ENCODE results near the gene EEFSEC. TPM values are rescaled to one million over a fixed set of nuclear protein-coding genes. Genes with fewer than 3 reads are reported as not detected.

Gene EEFSEC
- total RNA-seq, 3 donors from 2014 or later = 9.7 to 10.9 (median 10.8) TPM

GRCh38 chr3:128270559-128271492, 117.5 kb downstream of the EEFSEC start:
- H3K36me3 ChIP-seq (ENCODE audit: low read depth) = no peaks in the 10 kb centered on the region
- TF ChIP-seq CTCF (IDR thresholded peaks at IDR 0.05) = no peak
- no peaks in the 10 kb centered on the region for H3K4me1 ChIP-seq (ENCODE audit: low read depth)
- DNase-seq (no peak), ATAC-seq (no peak)
- intact Hi-C loops (cut with DNase I, micrococcal nuclease) = no loop called here
- no peak overlapping the region for H3K4me3 ChIP-seq
- H3K9me3 ChIP-seq = no peaks in the 10 kb centered on the region

- H3K36me3 ChIP-seq (ENCODE audit: low read depth) = no peaks in the 10 kb centered on the region
- no peaks in the 10 kb centered on the region for H3K4me1 ChIP-seq (ENCODE audit: low read depth)
- DNase-seq (no peak), ATAC-seq (no peak)
- H3K4me3 ChIP-seq = no peak overlapping the region
- TF ChIP-seq CTCF (IDR thresholded peaks at IDR 0.05) = no peak
- no peaks in the 10 kb centered on the region for H3K9me3 ChIP-seq
- intact Hi-C loops (cut with DNase I, micrococcal nuclease) = no loop called here
Measured at GRCh38 chr3:128271536-128272332, 118.5 kb downstream of the EEFSEC start.

GRCh38 chr3:128273109-128273840, 120.0 kb downstream of the EEFSEC start:
- no peak for TF ChIP-seq CTCF (IDR thresholded peaks at IDR 0.05)
- no peak overlapping the region for H3K4me3 ChIP-seq
- H3K4me1 ChIP-seq (ENCODE audit: low read depth) = no peaks in the 10 kb centered on the region
- H3K36me3 ChIP-seq (ENCODE audit: low read depth) = no peaks in the 10 kb centered on the region
- intact Hi-C loops (cut with DNase I, micrococcal nuclease) = no loop called here
- H3K9me3 ChIP-seq = no peaks in the 10 kb centered on the region
- ATAC-seq = no peak
- no peak for DNase-seq

- no peak overlapping the region for H3K4me3 ChIP-seq
- no peaks in the 10 kb centered on the region for H3K36me3 ChIP-seq (ENCODE audit: low read depth)
- intact Hi-C loops (cut with DNase I, micrococcal nuclease) = no loop called here
- no peak for TF ChIP-seq CTCF (IDR thresholded peaks at IDR 0.05)
- H3K9me3 ChIP-seq = no peaks in the 10 kb centered on the region
- no peak for ATAC-seq
- DNase-seq = no peak
- H3K4me1 ChIP-seq (ENCODE audit: low read depth) = no peaks in the 10 kb centered on the region
Measured at GRCh38 chr3:128273841-128274573, 120.7 kb downstream of the EEFSEC start.

- no peak for ATAC-seq
- no peak for DNase-seq
- no peak for TF ChIP-seq CTCF (IDR thresholded peaks at IDR 0.05)
- H3K4me3 ChIP-seq = no peak overlapping the region
- H3K9me3 ChIP-seq = no peaks in the 10 kb centered on the region
- intact Hi-C loops (cut with DNase I, micrococcal nuclease) = no loop called here
- no peaks in the 10 kb centered on the region for H3K36me3 ChIP-seq (ENCODE audit: low read depth)
- no peaks in the 10 kb centered on the region for H3K4me1 ChIP-seq (ENCODE audit: low read depth)
Measured at GRCh38 chr3:128274837-128275236, 121.6 kb downstream of the EEFSEC start.

Data from mucosa of descending colon (tissue), 3 donors.